ENCODE data around the gene PTPA.

The PTPA gene

GRCh38 chr9:129173296-129174101 is 62.3 kb downstream of the PTPA start:
- DNase-seq (ENCODE audit: extremely low spot score, insufficient read length, low read depth) (no peak), FAIRE-seq (no peak)

DNA sequence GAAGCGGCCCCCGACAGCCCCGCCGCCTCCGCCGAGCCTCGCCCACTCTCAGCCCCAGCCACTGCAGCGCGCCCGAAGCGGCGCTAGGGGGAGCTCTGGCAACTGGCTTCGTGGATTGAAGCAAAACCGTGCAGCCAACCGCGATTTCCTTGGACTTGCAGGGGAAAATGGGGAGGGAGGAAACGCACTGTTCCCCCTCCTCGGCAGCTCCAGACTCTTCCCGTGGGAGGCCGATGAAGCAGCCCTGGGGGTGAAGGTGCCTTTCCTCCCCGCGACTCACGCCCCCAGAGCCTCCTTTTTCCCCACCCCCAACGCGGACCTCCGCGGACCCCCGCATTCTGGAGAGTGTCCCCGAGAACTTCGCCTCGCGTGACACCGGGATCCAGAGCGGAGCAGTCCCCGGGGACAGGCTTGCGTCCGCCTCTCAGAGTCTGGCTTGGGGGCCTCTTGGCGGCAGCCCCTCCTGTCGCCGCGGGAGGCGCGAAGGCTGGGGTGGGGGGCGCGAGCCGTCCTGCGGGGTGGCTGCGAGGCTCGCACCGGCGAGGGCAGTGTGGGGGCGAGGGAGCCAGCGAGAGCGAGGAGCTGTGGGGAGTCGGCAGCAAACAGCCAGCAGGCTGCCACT is 63.0 kb downstream of the PTPA start:
- peak; percentile 72 for FAIRE-seq

DNA sequence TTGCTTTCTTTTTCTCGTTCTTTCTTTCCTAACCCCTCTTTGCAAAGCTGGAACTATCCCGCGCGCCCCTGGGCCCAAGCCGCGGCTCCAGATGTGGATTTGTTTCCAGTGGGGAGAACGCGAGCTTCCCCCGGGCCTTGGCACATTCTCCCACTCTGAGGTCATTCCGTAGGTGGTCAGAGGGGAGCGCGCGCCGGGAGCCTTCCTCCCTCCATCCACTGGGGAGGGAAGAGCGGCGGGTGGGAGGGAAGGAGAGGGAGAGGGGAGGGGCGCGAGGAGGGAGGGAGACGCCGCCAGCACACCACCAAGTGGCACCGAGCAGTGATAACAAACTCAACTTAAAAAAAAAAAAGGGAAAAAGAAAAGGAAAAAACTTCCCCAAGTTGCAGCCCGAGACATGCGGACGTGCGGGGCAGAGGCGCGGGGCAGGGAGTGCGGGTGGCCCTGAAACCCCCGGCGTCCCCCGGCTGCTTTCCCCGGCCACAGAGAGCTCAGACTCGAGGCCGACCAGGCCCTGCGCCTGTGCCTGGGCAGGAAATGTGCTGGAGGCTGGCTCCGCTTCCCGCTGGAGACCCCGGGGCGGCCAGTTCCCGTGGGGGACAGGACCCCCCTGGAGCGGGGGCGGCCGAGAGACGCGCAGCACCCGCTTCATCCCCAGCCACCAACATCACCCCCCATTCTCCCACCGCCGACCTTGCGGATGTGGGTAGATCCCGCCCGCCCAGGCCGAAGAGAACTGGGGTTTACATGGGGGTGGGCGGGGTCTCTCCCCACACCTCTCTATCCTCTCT is 63.7 kb downstream of the PTPA start:
- FAIRE-seq = no peak
- no peak for DNase-seq (ENCODE audit: extremely low spot score, insufficient read length, low read depth)

More for the DNA sequence above, 63.0 kb downstream of the PTPA start:
- peak; percentile 81 for DNase-seq (ENCODE audit: extremely low spot score, insufficient read length, low read depth)

DNA sequence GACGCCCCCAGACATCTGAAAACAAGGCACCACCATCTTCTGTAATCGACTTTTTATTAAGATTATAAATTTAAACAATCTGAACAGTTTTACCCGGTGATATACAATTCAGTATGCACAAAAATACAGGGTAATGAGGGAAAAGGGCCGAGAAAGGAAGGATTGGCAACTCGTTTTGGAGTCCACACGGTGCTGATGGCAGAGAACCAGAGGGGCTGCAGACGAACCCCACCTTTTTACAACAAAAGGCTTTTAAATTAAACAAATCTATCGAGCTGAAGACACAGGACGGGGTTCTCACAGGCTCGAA is 64.3 kb downstream of the PTPA start:
- DNase-seq (ENCODE audit: extremely low spot score, insufficient read length, low read depth) (no peak), FAIRE-seq (no peak)

GRCh38 chr9:129175825-129176633 is 64.8 kb downstream of the PTPA start:
- DNase-seq (ENCODE audit: extremely low spot score, insufficient read length, low read depth) (no peak), FAIRE-seq (peak; percentile 76)

GRCh38 chr9:129176701-129177442 is 65.7 kb downstream of the PTPA start:
- no peak for FAIRE-seq
- DNase-seq (ENCODE audit: extremely low spot score, insufficient read length, low read depth) = no peak

DNA sequence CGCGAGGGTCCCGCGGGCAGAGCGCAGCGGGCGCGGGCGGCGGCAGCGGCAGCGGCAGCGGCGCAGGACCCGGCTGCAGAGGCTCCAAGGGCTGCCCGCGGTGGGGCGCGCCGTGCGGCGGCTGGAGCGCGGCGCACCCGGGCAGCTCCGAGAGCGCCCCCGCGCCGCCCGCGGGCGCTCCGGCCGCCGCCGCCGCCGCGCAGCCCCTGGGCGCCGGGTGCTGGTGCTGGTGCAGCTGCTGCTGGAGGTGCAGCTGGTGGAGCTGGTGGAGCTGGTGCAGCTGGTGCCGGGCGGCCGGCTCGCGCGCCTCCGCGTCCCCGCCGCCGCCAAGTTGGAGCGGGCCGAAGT is 66.2 kb downstream of the PTPA start:
- no peak for DNase-seq (ENCODE audit: extremely low spot score, insufficient read length, low read depth)
- FAIRE-seq = no peak

DNA sequence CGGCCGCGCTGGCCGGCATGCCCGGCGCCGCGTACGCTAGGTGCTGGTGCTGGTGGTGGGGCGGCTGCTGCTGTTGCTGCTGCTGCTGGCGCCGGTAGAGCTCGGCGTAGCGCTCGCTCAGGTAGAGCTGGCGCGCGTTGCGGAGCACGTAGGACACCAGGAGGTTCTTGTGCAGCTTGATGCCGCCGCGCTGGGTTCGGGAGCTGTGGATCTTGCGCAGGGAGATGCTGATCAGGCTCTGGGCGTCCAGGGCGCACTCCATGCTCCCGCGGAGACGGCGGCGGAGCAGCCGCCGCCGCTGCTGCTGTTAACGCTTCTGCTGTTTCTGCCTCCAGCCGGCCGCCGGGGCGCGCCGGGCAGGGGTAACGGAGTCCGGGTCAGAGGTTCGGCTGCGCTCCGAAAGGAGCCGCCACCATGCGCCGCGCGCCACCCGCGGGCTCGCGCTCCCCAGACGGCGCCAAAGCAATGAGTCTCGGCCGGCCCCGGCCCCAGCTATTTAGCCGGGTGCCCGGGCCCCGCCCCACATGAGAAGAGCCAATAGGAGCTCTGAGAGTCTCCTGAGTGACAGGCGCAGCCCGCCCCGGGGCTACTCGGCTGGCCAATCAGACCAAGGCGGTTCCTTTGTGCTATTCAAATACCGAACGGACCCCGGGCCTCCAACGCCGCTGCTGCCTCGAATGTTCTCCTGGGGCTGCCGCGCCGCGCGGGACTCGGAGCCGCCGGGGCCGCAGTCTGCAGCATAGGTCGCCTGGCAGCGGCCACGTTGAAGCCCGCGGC is 66.8 kb downstream of the PTPA start, which contains the start of gene IER5L:
TSS of gene IER5L (minus strand) at position 471 of the 777 bp plus-strand sequence. CDS start at position 262, 209 bp downstream.
- peak; percentile 76 for FAIRE-seq
- DNase-seq (ENCODE audit: extremely low spot score, insufficient read length, low read depth) = peak; percentile 98

GRCh38 chr9:129178568-129179382 is 67.6 kb downstream of the PTPA start:
- DNase-seq (ENCODE audit: extremely low spot score, insufficient read length, low read depth) = no peak
- FAIRE-seq = no peak

GRCh38 chr9:129181246-129181645 is 70.0 kb downstream of the PTPA start:
- no peak for FAIRE-seq
- no peak for DNase-seq (ENCODE audit: extremely low spot score, insufficient read length, low read depth)

- no peak for DNase-seq (ENCODE audit: extremely low spot score, insufficient read length, low read depth)
- no peak for FAIRE-seq
These were observed 70.9 kb downstream of the PTPA start for GRCh38 chr9:129182122-129182521.

- no peak for DNase-seq (ENCODE audit: extremely low spot score, insufficient read length, low read depth)
These were observed 71.6 kb downstream of the PTPA start for GRCh38 chr9:129182625-129183494.

GRCh38 chr9:129183495-129184218 is 72.4 kb downstream of the PTPA start:
- no peak for DNase-seq (ENCODE audit: extremely low spot score, insufficient read length, low read depth)
- no peak for FAIRE-seq

More at GRCh38 chr9:129182625-129183494, 71.6 kb downstream of the PTPA start:
- no peak for FAIRE-seq

DNA sequence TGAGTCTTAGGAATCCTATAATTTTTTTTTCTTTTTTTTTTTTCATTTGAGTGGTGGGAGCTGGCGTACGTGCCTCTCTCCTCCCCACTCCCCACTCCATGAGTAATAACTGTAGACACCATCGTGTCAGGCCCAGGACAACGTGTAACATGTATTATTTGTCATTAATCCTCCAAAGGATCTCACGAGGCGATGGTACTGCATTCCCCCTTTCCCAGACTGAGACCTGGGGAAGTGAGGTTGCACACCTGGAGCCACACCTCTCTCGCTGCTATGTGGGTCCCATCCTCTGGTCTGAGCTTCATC is 73.0 kb downstream of the PTPA start:
- DNase-seq (ENCODE audit: extremely low spot score, insufficient read length, low read depth) (no peak), FAIRE-seq (no peak)

- FAIRE-seq (no peak), DNase-seq (ENCODE audit: extremely low spot score, insufficient read length, low read depth) (no peak)
These were observed 73.4 kb downstream of the PTPA start for GRCh38 chr9:129184596-129185122.

DNA sequence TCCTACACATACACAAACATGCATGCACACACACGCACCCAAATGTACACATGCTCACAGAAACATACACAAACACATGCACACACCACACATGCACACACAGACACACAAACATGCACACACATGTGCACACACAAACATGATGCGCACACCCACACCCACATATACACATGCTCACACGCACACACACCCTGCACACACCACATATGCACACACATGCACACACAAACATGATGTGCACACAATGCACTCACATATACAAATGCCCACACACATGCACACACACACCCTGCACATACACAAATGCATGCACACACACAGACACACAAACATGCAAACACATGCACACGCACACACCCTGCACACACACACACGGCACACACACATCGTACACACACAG is 74.2 kb downstream of the PTPA start:
- FAIRE-seq = no peak
- no peak for DNase-seq (ENCODE audit: extremely low spot score, insufficient read length, low read depth)
